Astrocyte (in vitro differentiated cells and primary cell): Measurements from ENCODE around the gene CCDC91.

ENCODE experiments used
- EZH2 ChIP-seq: IDR thresholded peaks from 2 replicates; pipeline ENCODE4 v1.6.1; 2012; ENCODE audit warnings: mild to moderate bottlenecking, low read length, inconsistent platforms; ENCODE audit not compliant: insufficient read depth
- TF ChIP-seq, protein P1 (sequence below): IDR thresholded peaks from 2 replicates; pipeline ENCODE4 v1.5.1; 2011; ENCODE audit warnings: low read depth, mild to moderate bottlenecking, inconsistent platforms, low read length, moderate library complexity; ENCODE audit not compliant: insufficient read depth

- TF ChIP-seq, protein P1, sequence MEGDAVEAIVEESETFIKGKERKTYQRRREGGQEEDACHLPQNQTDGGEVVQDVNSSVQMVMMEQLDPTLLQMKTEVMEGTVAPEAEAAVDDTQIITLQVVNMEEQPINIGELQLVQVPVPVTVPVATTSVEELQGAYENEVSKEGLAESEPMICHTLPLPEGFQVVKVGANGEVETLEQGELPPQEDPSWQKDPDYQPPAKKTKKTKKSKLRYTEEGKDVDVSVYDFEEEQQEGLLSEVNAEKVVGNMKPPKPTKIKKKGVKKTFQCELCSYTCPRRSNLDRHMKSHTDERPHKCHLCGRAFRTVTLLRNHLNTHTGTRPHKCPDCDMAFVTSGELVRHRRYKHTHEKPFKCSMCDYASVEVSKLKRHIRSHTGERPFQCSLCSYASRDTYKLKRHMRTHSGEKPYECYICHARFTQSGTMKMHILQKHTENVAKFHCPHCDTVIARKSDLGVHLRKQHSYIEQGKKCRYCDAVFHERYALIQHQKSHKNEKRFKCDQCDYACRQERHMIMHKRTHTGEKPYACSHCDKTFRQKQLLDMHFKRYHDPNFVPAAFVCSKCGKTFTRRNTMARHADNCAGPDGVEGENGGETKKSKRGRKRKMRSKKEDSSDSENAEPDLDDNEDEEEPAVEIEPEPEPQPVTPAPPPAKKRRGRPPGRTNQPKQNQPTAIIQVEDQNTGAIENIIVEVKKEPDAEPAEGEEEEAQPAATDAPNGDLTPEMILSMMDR: no peak
- TF ChIP-seq EZH2: no peak
Observed at GRCh38 chr12:28539691-28540323, 349.6 kb downstream of the CCDC91 start.
